Esophagus muscularis mucosa (tissue), 4 donors: ENCODE measurements around the gene ADK. TPM values are rescaled to one million over a fixed set of nuclear protein-coding genes. Genes with fewer than 3 reads are reported as not detected.

Experiments used
- DNase-seq: peaks from one replicate; pipeline ENCODE4 v3.0.0-alpha.2; 2017; ENCODE audit errors: extremely low spot score
- H3K27ac ChIP-seq, 4 donors: fragments of 200-600 bp; sonication (generic); replicated peaks in 1 of 4; 1 replicate in 3 of 4; 2 replicates in 1 of 4; pipeline ENCODE4 v1.5.1; 2016 to 2019; ENCODE audit warnings: mild to moderate bottlenecking in 1 of 4
- H3K27me3 ChIP-seq, 4 donors: fragments of 200-600 bp; sonication (generic); one replicate each; pipeline versions ENCODE4 v1.5.1 to v1.6.0; 2016 to 2019
- H3K36me3 ChIP-seq, 4 donors: fragments of 200-600 bp; sonication (generic); one replicate each; pipeline ENCODE4 v1.5.1; 2016 to 2019
- H3K4me1 ChIP-seq, 4 donors: fragments of 200-600 bp; sonication (generic); one replicate each; pipeline ENCODE4 v1.5.1; 2016 to 2019
- H3K4me3 ChIP-seq, 4 donors: fragments of 200-600 bp; sonication (generic); 1 replicate in 2 of 4; 2 replicates in 2 of 4; pipeline ENCODE4 v1.5.1; 2016 to 2019; ENCODE audit warnings: mild to moderate bottlenecking in 4 of 4, moderate library complexity in 1 of 4
- H3K9me3 ChIP-seq, 4 donors: fragments of 200-600 bp; sonication (generic); 1 replicate in 3 of 4; 2 replicates in 1 of 4; pipeline ENCODE4 v1.5.1; 2016 to 2019
- EP300 ChIP-seq: sonication (generic); formaldehyde crosslinking; IDR thresholded peaks from one replicate; pipeline ENCODE4 v1.6.1; 2017; ENCODE audit warnings: antibody characterized with exemption
- POLR2A ChIP-seq: fragments of 450-650 bp; IDR thresholded peaks from one replicate; pipeline ENCODE4 v1.6.1; 2017; ENCODE audit warnings: antibody characterized with exemption, moderate library complexity, mild to moderate bottlenecking, low read depth
- POLR2AphosphoS5 ChIP-seq, 2 donors: sonication (generic); formaldehyde crosslinking; IDR thresholded peaks; one replicate each; pipeline ENCODE4 v1.6.1; 2017; ENCODE audit warnings: antibody characterized with exemption in 2 of 2
- WGBS: methylation state at CpG from one replicate; pipeline ENCODE4 v1.1.5; 2018; 5-methylcytosine and 5-hydroxymethylcytosine counted together
- intact Hi-C: fragments of 100-400 bp; cut with DNase I; formaldehyde crosslinking; loops from one replicate; pipeline ENCODE4 v1.15.1; 2023
- total RNA-seq, 4 donors: library from RNA; depleted of rRNA; stranded (reverse); fragments of >200 nt; gene quantifications; one replicate each; pipeline versions ENCODE4 v1.1.0 to v1.2.1, GENCODE V29; 2016
- TF ChIP-seq, protein P1 (sequence below), 3 experiments: fragments of 200-600 bp in 2 of 3; fragments of 450-650 bp in 1 of 3; sonication (generic) in 2 of 3; IDR thresholded peaks; one replicate each; pipeline ENCODE4 v1.5.1; 2017 to 2019; ENCODE audit warnings: antibody characterized with exemption in 3 of 3, mild to moderate bottlenecking in 2 of 3, moderate library complexity in 1 of 3

ADK gene
- total RNA-seq, 4 donors from 2014 or later = 20.2 to 23.3 (median 21.2) TPM

DNA sequence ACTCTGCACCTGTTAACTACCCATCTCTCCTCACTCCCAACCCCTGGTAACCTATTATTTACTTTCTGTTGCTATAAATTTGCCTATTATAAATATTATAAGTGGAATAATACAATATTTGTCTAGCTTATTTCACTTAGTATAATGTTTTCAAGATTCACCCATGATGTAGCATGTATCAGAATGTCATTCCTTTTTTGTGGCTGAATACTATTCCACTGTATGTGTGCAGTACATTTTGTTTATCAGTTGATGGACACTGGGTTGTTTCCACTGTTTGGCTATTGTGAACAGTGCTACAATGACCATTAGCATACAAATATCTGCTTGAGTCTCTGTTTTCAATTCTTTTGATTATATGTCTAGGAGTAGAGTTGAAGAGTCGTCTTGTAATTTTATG is 582.6 kb downstream of the ADK start:
- WGBS = 97% methylated on average over 1 of the region's 1 CpG
- H3K27me3 ChIP-seq = no peaks in the 10 kb centered on the region
- H3K36me3 ChIP-seq = no peaks in the 10 kb centered on the region
- no peak for DNase-seq
- no peak for TF ChIP-seq POLR2AphosphoS5 (IDR thresholded peaks at IDR 0.05)
- TF ChIP-seq EP300 = no peak
- TF ChIP-seq, protein P1, sequence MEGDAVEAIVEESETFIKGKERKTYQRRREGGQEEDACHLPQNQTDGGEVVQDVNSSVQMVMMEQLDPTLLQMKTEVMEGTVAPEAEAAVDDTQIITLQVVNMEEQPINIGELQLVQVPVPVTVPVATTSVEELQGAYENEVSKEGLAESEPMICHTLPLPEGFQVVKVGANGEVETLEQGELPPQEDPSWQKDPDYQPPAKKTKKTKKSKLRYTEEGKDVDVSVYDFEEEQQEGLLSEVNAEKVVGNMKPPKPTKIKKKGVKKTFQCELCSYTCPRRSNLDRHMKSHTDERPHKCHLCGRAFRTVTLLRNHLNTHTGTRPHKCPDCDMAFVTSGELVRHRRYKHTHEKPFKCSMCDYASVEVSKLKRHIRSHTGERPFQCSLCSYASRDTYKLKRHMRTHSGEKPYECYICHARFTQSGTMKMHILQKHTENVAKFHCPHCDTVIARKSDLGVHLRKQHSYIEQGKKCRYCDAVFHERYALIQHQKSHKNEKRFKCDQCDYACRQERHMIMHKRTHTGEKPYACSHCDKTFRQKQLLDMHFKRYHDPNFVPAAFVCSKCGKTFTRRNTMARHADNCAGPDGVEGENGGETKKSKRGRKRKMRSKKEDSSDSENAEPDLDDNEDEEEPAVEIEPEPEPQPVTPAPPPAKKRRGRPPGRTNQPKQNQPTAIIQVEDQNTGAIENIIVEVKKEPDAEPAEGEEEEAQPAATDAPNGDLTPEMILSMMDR (IDR thresholded peaks at IDR 0.05) = no peak
- no peak for TF ChIP-seq POLR2A
- intact Hi-C loops = no loop called here
- H3K4me3 ChIP-seq = no peak overlapping the region
- H3K9me3 ChIP-seq = no peaks in the 10 kb centered on the region
- no peaks in the 10 kb centered on the region for H3K4me1 ChIP-seq
- H3K27ac ChIP-seq = no peak overlapping the region

DNA sequence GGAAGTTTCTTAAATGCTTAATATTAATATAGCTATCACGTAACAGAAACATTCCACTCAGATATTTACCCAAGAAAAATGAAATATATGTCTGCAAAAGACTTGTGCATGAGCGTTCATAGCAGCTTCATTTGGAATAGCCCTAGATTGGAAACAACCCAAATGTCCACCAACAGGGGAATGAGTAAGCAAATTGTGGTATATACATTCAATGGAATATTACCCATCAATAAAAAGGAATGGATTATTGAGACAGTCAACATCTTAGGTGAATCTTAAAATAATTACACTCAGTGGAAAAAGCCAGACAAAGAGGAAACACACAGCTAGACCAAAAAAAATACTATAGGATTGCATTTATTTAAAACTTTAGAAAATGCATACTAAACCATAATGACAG is 585.0 kb downstream of the ADK start:
- H3K9me3 ChIP-seq = no peaks in the 10 kb centered on the region

GRCh38 chr10:74738052-74738451 is 587.0 kb downstream of the ADK start:
- no peaks in the 10 kb centered on the region for H3K27me3 ChIP-seq
- no peak overlapping the region for H3K27ac ChIP-seq
- no peak overlapping the region for H3K4me3 ChIP-seq
- H3K9me3 ChIP-seq = no peaks in the 10 kb centered on the region
- peaks cover 0 to 5% (median 0%) of the 10 kb centered on the region in 4 donors for H3K4me1 ChIP-seq
- WGBS = 77% methylated on average over 1 of the region's 1 CpG
- TF ChIP-seq, protein P1 (IDR thresholded peaks at IDR 0.05) = no peak
- TF ChIP-seq EP300 (no peak), POLR2AphosphoS5 (IDR thresholded peaks at IDR 0.05) (no peak), POLR2A (no peak)
- intact Hi-C loops = no loop called here
- H3K36me3 ChIP-seq = no peaks in the 10 kb centered on the region
- peak; percentile 50 for DNase-seq

More for the DNA sequence above, 585.0 kb downstream of the ADK start:
- Histone ChIP-seq H3K27me3 (no peaks in the 10 kb centered on the region), H3K4me1 (peaks cover 0 to 5% (median 0%) of the 10 kb centered on the region in 4 donors), H3K4me3 (no peak overlapping the region), H3K36me3 (no peaks in the 10 kb centered on the region), H3K27ac (no peak overlapping the region)
- WGBS = 94% methylated on average over 2 of the region's 2 CpGs
- intact Hi-C loops = no loop called here
- DNase-seq = no peak
- TF ChIP-seq, protein P1 (IDR thresholded peaks at IDR 0.05) = no peak
- no peak for TF ChIP-seq POLR2A
- no peak for TF ChIP-seq EP300
- TF ChIP-seq POLR2AphosphoS5 (IDR thresholded peaks at IDR 0.05) = no peak

DNA sequence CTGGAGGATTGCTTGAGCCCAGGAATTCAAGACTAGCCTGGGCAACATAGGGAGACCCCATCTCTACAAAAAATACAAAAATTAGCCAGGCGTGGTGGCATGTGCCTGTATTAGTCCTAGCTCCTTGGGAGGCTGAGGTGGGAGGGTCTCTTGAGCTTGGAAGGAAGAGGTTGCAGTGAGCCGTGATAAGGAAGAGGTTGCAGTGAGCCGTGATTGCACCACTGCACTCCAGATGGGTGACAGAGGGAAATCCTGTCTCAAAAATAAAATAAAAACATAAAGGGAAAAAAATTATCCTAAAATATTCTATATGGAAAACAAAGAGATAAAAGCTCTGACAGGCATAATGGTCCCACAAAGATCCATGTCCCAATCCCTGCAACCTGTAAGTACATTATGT is 587.5 kb downstream of the ADK start:
- H3K36me3 ChIP-seq = no peaks in the 10 kb centered on the region
- H3K9me3 ChIP-seq = no peaks in the 10 kb centered on the region
- no peaks in the 10 kb centered on the region for H3K27me3 ChIP-seq
- DNase-seq = peak; percentile 79
- TF ChIP-seq POLR2AphosphoS5 (IDR thresholded peaks at IDR 0.05) = no peak
- TF ChIP-seq, protein P1 (IDR thresholded peaks at IDR 0.05) = no peak
- TF ChIP-seq POLR2A = no peak
- 96% methylated on average over 3 of the region's 3 CpGs for WGBS
- no peak overlapping the region for H3K27ac ChIP-seq
- intact Hi-C loops = no loop called here
- peaks cover 0 to 5% (median 0%) of the 10 kb centered on the region in 4 donors for H3K4me1 ChIP-seq
- no peak overlapping the region for H3K4me3 ChIP-seq

GRCh38 chr10:74738985-74739567 is 588.1 kb downstream of the ADK start:
- no peak overlapping the region for H3K4me3 ChIP-seq
- no peaks in the 10 kb centered on the region for H3K27me3 ChIP-seq
- intact Hi-C loops = no loop called here
- peaks cover 0 to 5% (median 0%) of the 10 kb centered on the region in 4 donors for H3K4me1 ChIP-seq
- peak; percentile 85 for DNase-seq
- TF ChIP-seq, protein P1 (IDR thresholded peaks at IDR 0.05) = peak; percentile 20 to 41 (median 32)
- no peak for TF ChIP-seq POLR2AphosphoS5 (IDR thresholded peaks at IDR 0.05)
- H3K9me3 ChIP-seq = no peaks in the 10 kb centered on the region
- no peaks in the 10 kb centered on the region for H3K36me3 ChIP-seq
- H3K27ac ChIP-seq = no peak overlapping the region
- WGBS = 61% methylated on average over 10 of the region's 10 CpGs
